ENCODE data around the gene DUOX1. TPM values are rescaled to one million over a fixed set of nuclear protein-coding genes. Genes with fewer than 3 reads are reported as not detected.

DUOX1 gene
- total and polyA plus RNA-seq, 2 of the 13 experiments (the other 11 are each of a cell fraction or from before 2014, with no cell fraction given): 0.03 TPM; not detected in 1

DNA sequence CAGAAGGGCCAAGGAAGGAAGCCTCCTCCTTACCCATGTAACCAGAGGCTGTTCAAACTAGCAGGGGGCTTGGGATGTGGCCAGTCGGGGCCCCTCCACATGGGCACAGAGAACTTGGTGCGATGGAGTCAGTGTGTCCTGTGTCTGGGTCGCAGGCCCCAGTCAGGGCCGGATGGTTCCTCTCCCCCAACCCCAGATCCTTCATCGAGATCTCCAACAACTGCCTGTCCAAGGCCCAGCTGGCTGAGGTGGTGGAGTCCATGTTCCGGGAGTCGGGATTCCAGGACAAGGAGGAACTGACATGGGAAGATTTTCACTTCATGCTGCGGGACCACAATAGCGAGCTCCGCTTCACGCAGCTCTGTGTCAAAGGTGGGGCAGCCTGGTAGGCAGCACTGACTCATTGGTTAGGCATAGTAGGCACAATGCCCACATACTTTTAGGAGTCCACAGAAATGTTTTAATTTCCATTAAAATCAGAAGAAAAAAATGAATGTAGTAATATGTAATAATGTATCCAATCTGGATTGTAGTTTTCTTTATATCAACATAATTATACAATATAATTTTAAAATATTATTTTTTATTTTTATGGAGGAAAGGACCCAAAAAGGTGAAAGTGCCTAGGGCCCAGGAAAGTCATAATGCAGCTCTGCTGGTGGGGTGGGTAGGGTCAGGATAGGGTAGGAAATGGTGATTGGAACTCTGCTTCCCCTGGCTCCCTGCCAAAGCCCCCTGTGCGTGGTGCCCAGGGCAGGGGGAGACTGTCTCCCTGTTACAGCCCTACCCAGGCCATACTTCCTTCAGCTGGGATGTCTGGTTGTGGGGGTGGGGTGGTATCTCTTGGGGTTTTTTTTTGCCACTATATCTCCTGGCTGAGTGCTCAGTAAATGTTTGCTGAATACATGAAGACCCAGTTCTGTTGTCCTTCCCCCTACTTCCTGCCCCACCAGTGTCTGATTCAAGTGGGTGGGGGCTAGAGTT is 18.6 kb downstream of the DUOX1 start:
- no peaks in the 10 kb centered on the region for H3K9me3 ChIP-seq (ENCODE audit: low read length)
- in situ Hi-C loops (cut with HindIII; ENCODE audit: extremely low pct_ligation_motif_present, low pct_unique_long_range_greater_than_20kb): no loop called here
- no TSS peak for BruUV-seq (replicated peaks)
- no peak for DNase-seq (ENCODE audit: low spot score)
- CTCF ChIA-PET (ENCODE audit: low intra/inter-chr PET ratio, low total read pairs): no interaction called here
- no peak for ATAC-seq
- POLR2A ChIA-PET: no interaction called here
- no peak overlapping the region for H3K4me3 ChIP-seq (replicated peaks in 1 of 3; ENCODE audit: insufficient read depth in 1 of 3, low read depth in 2 of 3, low read length in 3 of 3)
- no peak overlapping the region for H3K27ac ChIP-seq (ENCODE audit: extremely low read length, insufficient read depth, low read length)
- 0 out of 5 replicates have a peak, but pooled peaks cover 0 to 19% of the 10 kb centered on the region in 2 experiments for H3K27me3 ChIP-seq (ENCODE audit: control insufficient read depth in 1 of 2, insufficient read depth in 2 of 2, low read length in 2 of 2)
- H2AFZ ChIP-seq (ENCODE audit: low read length): no peak overlapping the region
- H3K9ac ChIP-seq (ENCODE audit: insufficient read depth, low read depth, low read length): no peak overlapping the region
- H4K20me1 ChIP-seq (ENCODE audit: insufficient read depth, low read length): no peaks in the 10 kb centered on the region
- H3K4me1 ChIP-seq (ENCODE audit: insufficient read depth, low read length): peaks cover 8% of the 10 kb centered on the region
- WGBS (ENCODE audit: low lambda C conversion rate): 80% methylated on average over 10 of the region's 12 CpGs
- H3K79me2 ChIP-seq (ENCODE audit: insufficient read depth, low read length): no peaks in the 10 kb centered on the region
- H3K36me3 ChIP-seq (replicated peaks in 1 of 2; ENCODE audit: control insufficient read depth in 1 of 2, insufficient read depth in 2 of 2, low read length in 2 of 2): no peaks in the 10 kb centered on the region
- no peak overlapping the region for H3K4me2 ChIP-seq (ENCODE audit: low read depth, low read length)
- FAIRE-seq: no peak
- intact Hi-C loops (cut with micrococcal nuclease; ENCODE audit: unreplicated experiment): no loop called here
- TF ChIP-seq ZNF619 (CRISPR knock-in tag; IDR thresholded peaks at IDR 0.05) (no peak), ZNF232 (CRISPR knock-in tag; IDR thresholded peaks at IDR 0.05; ENCODE audit: borderline replicate concordance) (no peak), ZFY (CRISPR knock-in tag; IDR thresholded peaks at IDR 0.05) (no peak), FOXA3 (CRISPR knock-in tag; IDR thresholded peaks at IDR 0.05) (no peak), ZNF576 (CRISPR knock-in tag; IDR thresholded peaks at IDR 0.05) (no peak), ZNF3 (CRISPR knock-in tag; IDR thresholded peaks at IDR 0.05) (no peak), MAX (IDR thresholded peaks at IDR 0.05) (no peak), ZFP36 (IDR thresholded peaks at IDR 0.05; ENCODE audit: borderline replicate concordance, low read depth, low read length, partially characterized antibody) (no peak), GATA4 (IDR thresholded peaks at IDR 0.05; ENCODE audit: borderline replicate concordance, low read depth) (no peak), MZF1 (CRISPR knock-in tag; IDR thresholded peaks at IDR 0.05; ENCODE audit: borderline replicate concordance) (no peak), ZNF746 (CRISPR knock-in tag; IDR thresholded peaks at IDR 0.05) (no peak), LCORL (IDR thresholded peaks at IDR 0.05) (no peak), LCORL (CRISPR knock-in tag; IDR thresholded peaks at IDR 0.05) (no peak), JUNB (CRISPR knock-in tag; IDR thresholded peaks at IDR 0.05; ENCODE audit: borderline replicate concordance) (no peak), RAD21 (CRISPR knock-in tag; IDR thresholded peaks at IDR 0.05) (no peak)
- TF ChIP-seq, protein P1, sequence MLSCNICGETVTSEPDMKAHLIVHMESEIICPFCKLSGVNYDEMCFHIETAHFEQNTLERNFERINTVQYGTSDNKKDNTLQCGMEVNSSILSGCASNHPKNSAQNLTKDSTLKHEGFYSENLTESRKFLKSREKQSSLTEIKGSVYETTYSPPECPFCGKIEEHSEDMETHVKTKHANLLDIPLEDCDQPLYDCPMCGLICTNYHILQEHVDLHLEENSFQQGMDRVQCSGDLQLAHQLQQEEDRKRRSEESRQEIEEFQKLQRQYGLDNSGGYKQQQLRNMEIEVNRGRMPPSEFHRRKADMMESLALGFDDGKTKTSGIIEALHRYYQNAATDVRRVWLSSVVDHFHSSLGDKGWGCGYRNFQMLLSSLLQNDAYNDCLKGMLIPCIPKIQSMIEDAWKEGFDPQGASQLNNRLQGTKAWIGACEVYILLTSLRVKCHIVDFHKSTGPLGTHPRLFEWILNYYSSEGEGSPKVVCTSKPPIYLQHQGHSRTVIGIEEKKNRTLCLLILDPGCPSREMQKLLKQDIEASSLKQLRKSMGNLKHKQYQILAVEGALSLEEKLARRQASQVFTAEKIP (CRISPR knock-in tag; IDR thresholded peaks at IDR 0.05; ENCODE audit: borderline replicate concordance): no peak
- TF ChIP-seq, protein P2, sequence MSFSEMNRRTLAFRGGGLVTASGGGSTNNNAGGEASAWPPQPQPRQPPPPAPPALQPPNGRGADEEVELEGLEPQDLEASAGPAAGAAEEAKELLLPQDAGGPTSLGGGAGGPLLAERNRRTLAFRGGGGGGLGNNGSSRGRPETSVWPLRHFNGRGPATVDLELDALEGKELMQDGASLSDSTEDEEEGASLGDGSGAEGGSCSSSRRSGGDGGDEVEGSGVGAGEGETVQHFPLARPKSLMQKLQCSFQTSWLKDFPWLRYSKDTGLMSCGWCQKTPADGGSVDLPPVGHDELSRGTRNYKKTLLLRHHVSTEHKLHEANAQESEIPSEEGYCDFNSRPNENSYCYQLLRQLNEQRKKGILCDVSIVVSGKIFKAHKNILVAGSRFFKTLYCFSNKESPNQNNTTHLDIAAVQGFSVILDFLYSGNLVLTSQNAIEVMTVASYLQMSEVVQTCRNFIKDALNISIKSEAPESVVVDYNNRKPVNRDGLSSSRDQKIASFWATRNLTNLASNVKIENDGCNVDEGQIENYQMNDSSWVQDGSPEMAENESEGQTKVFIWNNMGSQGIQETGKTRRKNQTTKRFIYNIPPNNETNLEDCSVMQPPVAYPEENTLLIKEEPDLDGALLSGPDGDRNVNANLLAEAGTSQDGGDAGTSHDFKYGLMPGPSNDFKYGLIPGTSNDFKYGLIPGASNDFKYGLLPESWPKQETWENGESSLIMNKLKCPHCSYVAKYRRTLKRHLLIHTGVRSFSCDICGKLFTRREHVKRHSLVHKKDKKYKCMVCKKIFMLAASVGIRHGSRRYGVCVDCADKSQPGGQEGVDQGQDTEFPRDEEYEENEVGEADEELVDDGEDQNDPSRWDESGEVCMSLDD (CRISPR knock-in tag; IDR thresholded peaks at IDR 0.05; ENCODE audit: borderline replicate concordance): no peak
- TF ChIP-seq, protein P3, sequence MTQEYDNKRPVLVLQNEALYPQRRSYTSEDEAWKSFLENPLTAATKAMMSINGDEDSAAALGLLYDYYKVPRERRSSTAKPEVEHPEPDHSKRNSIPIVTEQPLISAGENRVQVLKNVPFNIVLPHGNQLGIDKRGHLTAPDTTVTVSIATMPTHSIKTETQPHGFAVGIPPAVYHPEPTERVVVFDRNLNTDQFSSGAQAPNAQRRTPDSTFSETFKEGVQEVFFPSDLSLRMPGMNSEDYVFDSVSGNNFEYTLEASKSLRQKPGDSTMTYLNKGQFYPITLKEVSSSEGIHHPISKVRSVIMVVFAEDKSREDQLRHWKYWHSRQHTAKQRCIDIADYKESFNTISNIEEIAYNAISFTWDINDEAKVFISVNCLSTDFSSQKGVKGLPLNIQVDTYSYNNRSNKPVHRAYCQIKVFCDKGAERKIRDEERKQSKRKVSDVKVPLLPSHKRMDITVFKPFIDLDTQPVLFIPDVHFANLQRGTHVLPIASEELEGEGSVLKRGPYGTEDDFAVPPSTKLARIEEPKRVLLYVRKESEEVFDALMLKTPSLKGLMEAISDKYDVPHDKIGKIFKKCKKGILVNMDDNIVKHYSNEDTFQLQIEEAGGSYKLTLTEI (CRISPR knock-in tag; conservative IDR thresholded peaks at IDR 0.05): no peak
